Hepatocyte (in vitro differentiated cells): ENCODE measurements around the gene CYP2J2.

ENCODE experiments used
- CTCF ChIP-seq: fragments of 200-600 bp; sonication (generic); IDR thresholded peaks from 2 replicates; pipeline ENCODE4 v1.5.1; 2016; ENCODE audit warnings: antibody characterized with exemption, mild to moderate bottlenecking; ENCODE audit not compliant: poor library complexity
- EZH2 ChIP-seq: fragments of 200-600 bp; sonication (generic); IDR thresholded peaks from 2 replicates; pipeline ENCODE4 v1.6.1; 2016; ENCODE audit warnings: antibody characterized with exemption, mild to moderate bottlenecking, borderline replicate concordance
- EZH2phosphoT487 ChIP-seq: fragments of 200-600 bp; sonication (generic); IDR thresholded peaks from one replicate; pipeline ENCODE4 v1.6.1; 2018; ENCODE audit warnings: antibody characterized with exemption, mild to moderate bottlenecking, low read depth, moderate library complexity; ENCODE audit not compliant: unreplicated experiment, severe bottlenecking

DNA sequence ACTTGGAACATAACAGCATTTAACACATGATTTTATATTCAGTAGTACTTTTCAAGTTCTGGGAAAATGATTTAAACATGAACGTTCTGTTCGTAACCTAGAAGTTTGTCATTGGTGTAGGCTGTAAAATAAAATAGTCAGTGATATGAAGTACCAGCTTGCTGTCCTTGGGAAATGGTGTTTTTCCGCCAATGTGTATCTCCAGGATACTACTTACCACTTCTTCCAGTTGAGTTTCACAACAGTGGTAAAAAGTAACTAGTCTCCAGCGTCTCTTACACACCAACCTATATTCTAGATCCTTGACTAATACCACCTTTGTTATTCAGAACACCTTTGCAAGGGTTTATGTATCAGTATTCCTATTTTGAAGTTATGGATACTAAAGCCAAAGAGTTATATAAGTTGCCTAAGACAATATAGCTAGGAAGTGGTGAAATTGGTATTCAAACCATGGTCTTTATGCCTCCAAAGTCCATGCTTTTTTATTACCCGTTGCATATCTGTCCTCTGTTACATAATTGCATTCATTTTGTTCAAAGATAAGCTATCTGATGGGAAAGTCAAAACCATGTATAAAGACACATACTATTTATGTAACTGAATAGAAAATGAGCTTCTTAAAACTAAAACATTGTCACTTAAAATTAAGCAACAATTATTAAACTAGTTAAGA is 68.8 kb downstream of the CYP2J2 start:
- TF ChIP-seq CTCF (no peak), EZH2phosphoT487 (no peak), EZH2 (no peak)
